AG10803 (cell line): Measurements from ENCODE around the gene CNTNAP2.
"Not testable (repeated sequence)": the region's sequence is repeated elsewhere in the genome, so short reads cannot be mapped to it uniquely, and the experiment has no call there.

Experiments used
- DNase-seq: peaks from one replicate; pipeline ENCODE4 v3.0.0; 2010; ENCODE audit warnings: low read depth
- H3K4me3 ChIP-seq: 2 replicates; pipeline ENCODE4 v1.5.1; 2011; ENCODE audit warnings: mild to moderate bottlenecking, low read length, control low read depth
- CTCF ChIP-seq: conservative IDR thresholded peaks from 2 replicates; pipeline ENCODE4 v1.5.1; 2011; ENCODE audit warnings: mild to moderate bottlenecking, low read length, control low read depth, inconsistent platforms

CNTNAP2 gene

DNA sequence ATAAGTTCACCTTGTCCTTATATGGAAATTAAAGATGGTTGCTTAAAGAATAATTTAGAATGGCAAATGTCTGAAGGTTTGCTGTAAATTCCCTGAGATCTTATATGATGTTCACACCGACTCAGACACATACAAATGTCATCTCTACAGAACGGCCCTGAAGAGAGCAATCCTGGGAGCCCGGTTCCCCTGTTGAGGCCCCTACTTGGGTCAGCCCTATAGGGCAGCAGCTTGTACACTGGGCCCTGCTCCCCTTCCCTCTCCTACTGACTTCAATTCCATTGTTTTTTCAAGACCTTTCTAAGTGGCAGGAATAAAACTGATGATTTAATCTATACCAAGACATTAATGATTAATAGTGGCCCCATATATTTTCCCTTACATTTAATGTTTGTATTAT, 1660.7 kb downstream of the CNTNAP2 start:
- no peak for TF ChIP-seq CTCF
- no peak for DNase-seq
- H3K4me3 ChIP-seq: no peak overlapping the region

- no peak for DNase-seq
- TF ChIP-seq CTCF: no peak
- no peak overlapping the region for H3K4me3 ChIP-seq
These were observed 1663.3 kb downstream of the CNTNAP2 start for GRCh38 chr7:147779949-147780348.

- no peak for DNase-seq
- no peak overlapping the region for H3K4me3 ChIP-seq
- TF ChIP-seq CTCF: no peak
These were observed 1680.0 kb downstream of the CNTNAP2 start for GRCh38 chr7:147796581-147796980.

DNA sequence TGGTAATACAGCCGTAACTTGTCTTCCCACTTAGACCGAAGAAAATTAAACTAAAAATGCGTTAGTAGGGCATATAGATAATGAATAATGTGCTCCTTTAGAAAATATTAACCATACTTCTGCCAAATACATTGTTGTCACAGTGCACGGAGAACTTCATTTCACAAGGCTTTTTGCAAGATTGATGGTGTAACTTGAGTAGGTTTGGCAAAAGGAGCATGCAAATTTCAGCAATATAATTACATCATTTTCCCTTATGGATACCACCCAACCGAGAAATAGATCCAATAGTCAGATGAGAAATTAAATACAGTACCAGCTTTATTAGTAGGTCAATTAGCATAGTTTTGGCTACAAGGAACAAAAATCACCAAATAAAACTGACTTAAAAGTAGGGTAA, 1681.4 kb downstream of the CNTNAP2 start:
- H3K4me3 ChIP-seq: no peak overlapping the region
- no peak for TF ChIP-seq CTCF
- DNase-seq: peak; percentile 5

GRCh38 chr7:147801762-147802161, 1685.2 kb downstream of the CNTNAP2 start:
- not testable (repeated sequence) for H3K4me3 ChIP-seq, DNase-seq

GRCh38 chr7:147803151-147803550, 1686.5 kb downstream of the CNTNAP2 start:
- no peak overlapping the region for H3K4me3 ChIP-seq
- no peak for DNase-seq
- TF ChIP-seq CTCF: no peak

DNA sequence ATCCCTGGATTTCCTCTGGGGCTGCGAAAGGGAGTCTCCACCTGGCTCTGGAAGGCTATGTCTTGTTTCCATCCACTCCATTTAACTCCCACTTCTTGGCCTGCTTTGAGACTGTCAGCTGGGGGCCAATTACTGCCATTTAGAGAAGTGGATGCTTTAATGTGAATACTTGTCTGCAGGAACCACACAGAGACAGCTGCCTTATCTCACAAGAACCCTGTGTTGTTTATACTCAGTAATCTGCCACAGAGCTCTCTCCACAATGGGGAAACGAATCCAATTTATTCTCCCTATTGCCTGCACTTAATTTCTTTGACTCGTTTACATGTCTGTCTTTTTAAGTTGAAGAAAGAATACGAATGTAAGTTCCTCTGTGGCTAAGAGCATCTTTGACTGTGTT, 1687.0 kb downstream of the CNTNAP2 start:
- TF ChIP-seq CTCF: no peak
- no peak for DNase-seq
- no peak overlapping the region for H3K4me3 ChIP-seq

DNA sequence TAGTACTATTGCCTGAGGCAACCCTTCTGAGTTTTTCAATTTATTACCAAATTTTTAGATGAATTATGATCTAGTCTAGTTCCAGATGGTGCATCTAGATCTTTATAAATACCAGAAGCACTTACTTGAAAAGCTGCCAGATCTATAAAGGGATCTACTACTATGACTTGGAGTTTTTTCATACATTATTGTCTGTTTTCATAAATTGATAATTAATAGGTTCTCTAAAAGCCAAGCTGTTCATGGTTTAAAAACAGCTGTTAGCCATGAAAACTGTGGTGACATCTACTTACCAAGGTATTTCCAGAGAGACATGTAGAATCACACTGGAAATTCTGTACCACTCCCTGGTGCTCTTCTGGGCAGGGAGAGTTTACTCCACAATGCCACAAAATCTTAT, 1687.4 kb downstream of the CNTNAP2 start:
- TF ChIP-seq CTCF: no peak
- DNase-seq: peak; percentile 48
- H3K4me3 ChIP-seq: no peak overlapping the region
